B cell (primary cell): ENCODE data around the gene MVK. TPM values are rescaled to one million over a fixed set of nuclear protein-coding genes. Genes with fewer than 3 reads are reported as not detected.

Experiments
- ATAC-seq: fragments of 200-7000 bp; cut with Tn5 transposase; one replicate; pipeline ENCODE4 v1.10.0; 2021; ENCODE audit warnings: low read depth, mild to moderate bottlenecking, moderate number of reproducible peaks, moderate library complexity
- CTCF ChIA-PET: fragments of 350-600 bp; sonication (Branson Sonifier 250); formaldehyde crosslinking; loops from one replicate; lab custom pipeline; 2021; ENCODE audit warnings: antibody characterized with exemption, inconsistent platforms; lab: Charles Lee
- POLR2A ChIA-PET: fragments of 350-600 bp; sonication (Branson Sonifier 250); formaldehyde crosslinking; loops from one replicate; lab custom pipeline; 2021; ENCODE audit warnings: antibody characterized with exemption; lab: Charles Lee
- DNase-seq: peaks from one replicate; pipeline ENCODE4 v3.0.0; 2013
- H2AFZ ChIP-seq: 2 replicates; pipeline ENCODE4 v1.6.1; 2012; ENCODE audit warnings: mild to moderate bottlenecking, low read depth, low read length; ENCODE audit not compliant: insufficient read depth, poor library complexity, severe bottlenecking
- H3K27ac ChIP-seq, 2 donors: 1 replicate in 1 of 2; 2 replicates in 1 of 2; pipeline ENCODE4 v1.5.1; 2012 to 2013; ENCODE audit warnings: low read length in 2 of 2, mild to moderate bottlenecking in 2 of 2, moderate library complexity in 1 of 2
- H3K27me3 ChIP-seq, 4 experiments: fragments of 200-600 bp in 1 of 4; sonication (generic) in 1 of 4; replicated peaks in 1 of 4; 1 replicate in 2 of 4; 2 replicates in 2 of 4; pipeline versions ENCODE4 v1.6.1 to v1.7.0; 2013 to 2016; ENCODE audit warnings: low read length in 3 of 4, mild to moderate bottlenecking in 2 of 4, mixed read lengths in 1 of 4, moderate library complexity in 1 of 4; ENCODE audit not compliant: insufficient read depth in 4 of 4, control insufficient read depth in 3 of 4; ENCODE audit errors: control extremely low read depth in 1 of 4
- H3K36me3 ChIP-seq, 2 experiments: replicated peaks in 1 of 2; 1 replicate in 1 of 2; 2 replicates in 1 of 2; pipeline versions ENCODE4 v1.6.1 to v1.7.1; 2013; ENCODE audit warnings: low read length in 1 of 2; ENCODE audit not compliant: insufficient read depth in 2 of 2, control insufficient read depth in 1 of 2; ENCODE audit errors: control extremely low read depth in 1 of 2, extremely low read depth in 1 of 2
- H3K4me1 ChIP-seq, 2 donors: fragments of 200-600 bp in 1 of 2; sonication (generic) in 1 of 2; 1 replicate in 1 of 2; 2 replicates in 1 of 2; pipeline versions ENCODE4 v1.5.1 to v1.6.1; 2013 to 2017; ENCODE audit warnings: low read length in 2 of 2; ENCODE audit not compliant: control insufficient read depth in 2 of 2, insufficient read depth in 2 of 2
- H3K4me2 ChIP-seq: replicated peaks from 2 replicates; pipeline ENCODE3; 2012; ENCODE audit warnings: mild to moderate bottlenecking, low read depth, low read length; ENCODE audit not compliant: poor library complexity, severe bottlenecking
- H3K4me3 ChIP-seq, 5 experiments: fragments of 200-600 bp in 1 of 5; sonication (generic) in 1 of 5; 1 replicate in 3 of 5; 2 replicates in 2 of 5; pipeline versions ENCODE4 v1.5.1 to v1.7.0; 2011 to 2016; ENCODE audit warnings: low read length in 4 of 5, mild to moderate bottlenecking in 4 of 5, low read depth in 2 of 5, control low read depth in 1 of 5, moderate library complexity in 1 of 5; ENCODE audit not compliant: insufficient read depth in 1 of 5; ENCODE audit errors: control extremely low read depth in 1 of 5, extremely low read depth in 1 of 5
- H3K79me2 ChIP-seq: fragments of 200-600 bp; sonication (generic); one replicate; pipeline ENCODE4 v1.6.0; 2016; ENCODE audit warnings: low read length; ENCODE audit not compliant: control insufficient read depth, insufficient read depth
- H3K9ac ChIP-seq: fragments of 200-600 bp; sonication (generic); 2 replicates; pipeline ENCODE4 v1.6.1; 2017; ENCODE audit warnings: mild to moderate bottlenecking, low read length, moderate library complexity
- H3K9me3 ChIP-seq, 3 donors: one replicate each; pipeline versions ENCODE4 v1.6.1 to v1.7.1; 2013; ENCODE audit warnings: low read length in 2 of 3; ENCODE audit not compliant: control insufficient read depth in 2 of 3, insufficient read depth in 1 of 3; ENCODE audit errors: control extremely low read depth in 1 of 3
- H4K20me1 ChIP-seq: 2 replicates; pipeline ENCODE4 v1.6.0; 2012; ENCODE audit warnings: mild to moderate bottlenecking, low read length; ENCODE audit not compliant: insufficient read depth, control insufficient read depth, poor library complexity, severe bottlenecking
- H3K27ac Mint-ChIP-seq: one replicate; pipeline ENCODE4 v1.8.0; 2021; ENCODE audit warnings: mixed read lengths
- H3K27me3 Mint-ChIP-seq: one replicate; pipeline ENCODE4 v1.8.0; 2021; ENCODE audit warnings: mixed read lengths
- H3K4me1 Mint-ChIP-seq: one replicate; pipeline ENCODE4 v1.8.0; 2021; ENCODE audit warnings: mixed read lengths
- H3K4me3 Mint-ChIP-seq: one replicate; pipeline ENCODE4 v1.8.0; 2021; ENCODE audit warnings: mixed read lengths
- H3K9me3 Mint-ChIP-seq: one replicate; pipeline ENCODE4 v1.8.0; 2022; ENCODE audit warnings: mixed read lengths; ENCODE audit not compliant: insufficient read depth
- CTCF ChIP-seq: fragments of 200-600 bp; IDR thresholded peaks from one replicate; pipeline ENCODE4 v1.8.0; 2022; ENCODE audit warnings: antibody characterized with exemption, mild to moderate bottlenecking
- EZH2 ChIP-seq: IDR thresholded peaks from 2 replicates; pipeline ENCODE4 v1.6.1; 2012; ENCODE audit warnings: borderline replicate concordance, low read depth, mild to moderate bottlenecking, moderate library complexity, low read length; ENCODE audit not compliant: insufficient read depth, poor library complexity, severe bottlenecking
- WGBS: methylation state at CpG from one replicate; pipeline ENCODE4 v1.1.5; 2013; ENCODE audit warnings: missing lambda C conversion rate; ENCODE audit not compliant: insufficient coverage; 5-methylcytosine and 5-hydroxymethylcytosine counted together
- intact Hi-C: fragments of 100-400 bp; cut with micrococcal nuclease; formaldehyde crosslinking; loops from one replicate; pipeline ENCODE4 v1.10.0; 2022
- polyA plus RNA-seq: library from polyadenylated mRNA; depleted of rRNA; stranded (reverse); fragments of >200 nt; gene quantifications from 2 replicates; pipeline ENCODE4 v1.2.3, GENCODE V29; 2012
- total RNA-seq, 2 donors: library from RNA; stranded (reverse); fragments of 120-200 nt in 1 of 2; gene quantifications; 1 replicate in 1 of 2; 2 replicates in 1 of 2; pipeline versions ENCODE4 v1.2.3 to v1.2.4, GENCODE V29; 2013 to 2022

MVK gene
- total and polyA plus RNA-seq, 2 donors (not counting 1 experiment from before 2014, with no cell fraction given), result 12.1 to 12.5 TPM

GRCh38 chr12:109562871-109563270, 10.7 kb upstream of the MVK start:
- H3K4me2 ChIP-seq, result no peak overlapping the region
- H3K9me3 Mint-ChIP-seq, result peaks cover 2% of the 10 kb centered on the region
- WGBS, result 98% methylated on average over 4 of the region's 4 CpGs
- no peak for TF ChIP-seq EZH2
- no peak for TF ChIP-seq CTCF
- no peaks in the 10 kb centered on the region for H3K27me3 ChIP-seq
- peaks cover 0 to 21% of the 10 kb centered on the region in 2 experiments for H3K36me3 ChIP-seq
- H3K27me3 Mint-ChIP-seq, result no peaks in the 10 kb centered on the region
- no peak overlapping the region for H2AFZ ChIP-seq
- no peaks in the 10 kb centered on the region for H4K20me1 ChIP-seq
- no peak overlapping the region for H3K27ac Mint-ChIP-seq
- intact Hi-C loops, result no loop called here
- no peak overlapping the region for H3K4me3 Mint-ChIP-seq
- H3K4me1 Mint-ChIP-seq, result no peaks in the 10 kb centered on the region
- CTCF ChIA-PET, result no interaction called here
- POLR2A ChIA-PET, result no interaction called here
- no peak for ATAC-seq
- no peak overlapping the region for H3K9ac ChIP-seq
- no peak overlapping the region for H3K27ac ChIP-seq
- H3K9me3 ChIP-seq, result peaks cover 0 to 22% (median 0%) of the 10 kb centered on the region in 3 donors
- H3K4me1 ChIP-seq, result no peaks in the 10 kb centered on the region
- no peak overlapping the region for H3K4me3 ChIP-seq
- DNase-seq, result no peak
- H3K79me2 ChIP-seq, result no peaks in the 10 kb centered on the region

GRCh38 chr12:109563291-109564284, 10.0 kb upstream of the MVK start:
- no peaks in the 10 kb centered on the region for H3K4me1 Mint-ChIP-seq
- CTCF ChIA-PET, result no interaction called here
- no peak overlapping the region for H3K9ac ChIP-seq
- TF ChIP-seq CTCF, result no peak
- TF ChIP-seq EZH2, result no peak
- ATAC-seq (no peak), DNase-seq (no peak)
- no peaks in the 10 kb centered on the region for H3K4me1 ChIP-seq
- no peak overlapping the region for H2AFZ ChIP-seq
- no peaks in the 10 kb centered on the region for H3K27me3 Mint-ChIP-seq
- no peaks in the 10 kb centered on the region for H3K27me3 ChIP-seq
- H3K4me3 ChIP-seq, result no peak overlapping the region
- no peak overlapping the region for H3K4me3 Mint-ChIP-seq
- H3K79me2 ChIP-seq, result no peaks in the 10 kb centered on the region
- H3K27ac Mint-ChIP-seq, result no peak overlapping the region
- intact Hi-C loops, result no loop called here
- no peak overlapping the region for H3K4me2 ChIP-seq
- POLR2A ChIA-PET, result no interaction called here
- 94% methylated on average over 29 of the region's 30 CpGs for WGBS
- H3K9me3 ChIP-seq, result peaks cover 0 to 22% (median 0%) of the 10 kb centered on the region in 3 donors
- peaks cover 0 to 29% of the 10 kb centered on the region in 2 experiments for H3K36me3 ChIP-seq
- H3K9me3 Mint-ChIP-seq, result peaks cover 2% of the 10 kb centered on the region
- no peak overlapping the region for H3K27ac ChIP-seq
- no peaks in the 10 kb centered on the region for H4K20me1 ChIP-seq
